SK-N-SH treated with all-trans-retinoic acid at 6 μM for 48 hours (cell line): ENCODE measurements around the gene BCDIN3D.

ENCODE experiments used
- ATAC-seq: fragments of 200-7000 bp; cut with Tn5 transposase; 3 replicates; pipeline ENCODE4 v1.9.1; 2020; ENCODE audit warnings: mild to moderate bottlenecking, moderate library complexity
- ARNTL ChIP-seq: fragments of 450-650 bp; formaldehyde crosslinking; IDR thresholded peaks from 2 replicates; pipeline ENCODE4 v1.5.0; 2020; ENCODE audit warnings: low read depth, mild to moderate bottlenecking, moderate library complexity, borderline replicate concordance
- BACH2 ChIP-seq: fragments of 250-450 bp; sonication (Bioruptor Pico); IDR thresholded peaks from 2 replicates; pipeline ENCODE4 v1.9.0; 2021; ENCODE audit warnings: mild to moderate bottlenecking, borderline replicate concordance
- CSDC2 ChIP-seq: fragments of 250-450 bp; sonication (Bioruptor Pico); IDR thresholded peaks from 2 replicates; pipeline ENCODE4 v1.5.0; 2020; ENCODE audit warnings: mild to moderate bottlenecking, moderate library complexity
- ESRRG ChIP-seq: fragments of 250-450 bp; sonication (Bioruptor Pico); IDR thresholded peaks from 2 replicates; pipeline ENCODE4 v1.6.1; 2021; ENCODE audit warnings: mild to moderate bottlenecking
- OSR1 ChIP-seq: fragments of 250-450 bp; sonication (Bioruptor Pico); IDR thresholded peaks from 2 replicates; pipeline ENCODE4 v1.8.0; 2022; ENCODE audit warnings: moderate library complexity, mild to moderate bottlenecking, inconsistent platforms
- PPARA ChIP-seq: fragments of 250-450 bp; sonication (Bioruptor Pico); IDR thresholded peaks from 2 replicates; pipeline ENCODE4 v1.5.0; 2020; ENCODE audit warnings: mild to moderate bottlenecking, borderline replicate concordance
- RARB ChIP-seq: fragments of 250-450 bp; sonication (Bioruptor Pico); IDR thresholded peaks from 2 replicates; pipeline ENCODE4 v1.8.0; 2021; ENCODE audit warnings: mild to moderate bottlenecking, moderate library complexity
- SNAI2 ChIP-seq: fragments of 250-450 bp; sonication (Bioruptor Pico); IDR thresholded peaks from 2 replicates; pipeline ENCODE4 v1.5.0; 2020; ENCODE audit warnings: mild to moderate bottlenecking, moderate library complexity
- TCF4 ChIP-seq: fragments of 250-450 bp; sonication (Bioruptor Pico); IDR thresholded peaks from 2 replicates; pipeline ENCODE4 v1.8.0; 2021; ENCODE audit warnings: mild to moderate bottlenecking, moderate library complexity, borderline replicate concordance
- TOX ChIP-seq: fragments of 250-450 bp; sonication (Bioruptor Pico); IDR thresholded peaks from 2 replicates; pipeline ENCODE4 v1.8.0; 2021; ENCODE audit warnings: mild to moderate bottlenecking, moderate library complexity, borderline replicate concordance
- ZC3H10 ChIP-seq: fragments of 250-450 bp; sonication (Bioruptor Pico); IDR thresholded peaks from 2 replicates; pipeline ENCODE4 v1.5.1; 2021; ENCODE audit warnings: mild to moderate bottlenecking, moderate library complexity
- ZFP3 ChIP-seq: fragments of 250-450 bp; sonication (Bioruptor Pico); IDR thresholded peaks from 2 replicates; pipeline ENCODE4 v1.5.0; 2020; ENCODE audit warnings: mild to moderate bottlenecking, moderate library complexity
- ZFP30 ChIP-seq: fragments of 450-650 bp; formaldehyde crosslinking; IDR thresholded peaks from 2 replicates; pipeline ENCODE4 v1.5.0; 2022; ENCODE audit warnings: mild to moderate bottlenecking, moderate library complexity
- ZNF565 ChIP-seq: fragments of 450-650 bp; formaldehyde crosslinking; conservative IDR thresholded peaks from 2 replicates; pipeline ENCODE4 v1.5.0; 2020; ENCODE audit warnings: low read depth, mild to moderate bottlenecking, moderate library complexity
- ZNF70 ChIP-seq: fragments of 450-650 bp; formaldehyde crosslinking; IDR thresholded peaks from 2 replicates; pipeline ENCODE4 v1.5.0; 2020; ENCODE audit warnings: mild to moderate bottlenecking, moderate library complexity
- ZNF8 ChIP-seq: fragments of 450-650 bp; formaldehyde crosslinking; IDR thresholded peaks from 2 replicates; pipeline ENCODE4 v1.5.0; 2020; ENCODE audit warnings: mild to moderate bottlenecking, moderate library complexity
- TF ChIP-seq, protein P1 (sequence below): fragments of 250-450 bp; sonication (Bioruptor Pico); IDR thresholded peaks from 2 replicates; pipeline ENCODE4 v1.5.0; 2020; ENCODE audit warnings: mild to moderate bottlenecking, moderate library complexity
- TF ChIP-seq, protein P2 (sequence below): fragments of 250-450 bp; sonication (Bioruptor Pico); IDR thresholded peaks from 2 replicates; pipeline ENCODE4 v1.5.1; 2021; ENCODE audit warnings: mild to moderate bottlenecking, moderate library complexity
- TF ChIP-seq, protein P3 (sequence below): fragments of 250-450 bp; sonication (Bioruptor Pico); IDR thresholded peaks from 2 replicates; pipeline ENCODE4 v1.5.1; 2020; ENCODE audit warnings: low read depth, mild to moderate bottlenecking, moderate library complexity
- TF ChIP-seq, protein P4 (sequence below): fragments of 250-450 bp; sonication (Bioruptor Pico); IDR thresholded peaks from 2 replicates; pipeline ENCODE4 v1.8.0; 2020; ENCODE audit warnings: mild to moderate bottlenecking, moderate library complexity, borderline replicate concordance

The BCDIN3D gene

DNA sequence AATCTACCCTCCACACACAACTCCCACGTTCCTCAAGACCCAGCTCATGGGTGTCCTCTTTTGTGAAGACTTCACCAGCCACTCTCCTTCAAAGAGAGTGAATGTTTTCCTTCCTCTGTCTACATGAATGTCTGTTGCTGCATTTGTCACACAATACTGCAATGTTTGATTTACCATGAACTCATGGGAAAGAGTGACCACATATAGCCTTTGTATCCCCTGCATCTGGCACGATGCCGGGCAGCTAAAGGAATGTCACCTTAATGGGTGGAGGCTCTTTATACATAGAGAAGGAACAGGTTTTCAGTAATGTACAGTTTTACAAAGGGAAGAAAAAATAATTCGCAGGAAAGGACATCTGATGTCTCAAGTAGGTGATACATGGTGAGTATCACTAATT is 12.1 kb upstream of the BCDIN3D start:
- ATAC-seq = no peak
- no peak for TF ChIP-seq ESRRG
- no peak for TF ChIP-seq ARNTL
- TF ChIP-seq TCF4 = no peak
- TF ChIP-seq, protein P1, sequence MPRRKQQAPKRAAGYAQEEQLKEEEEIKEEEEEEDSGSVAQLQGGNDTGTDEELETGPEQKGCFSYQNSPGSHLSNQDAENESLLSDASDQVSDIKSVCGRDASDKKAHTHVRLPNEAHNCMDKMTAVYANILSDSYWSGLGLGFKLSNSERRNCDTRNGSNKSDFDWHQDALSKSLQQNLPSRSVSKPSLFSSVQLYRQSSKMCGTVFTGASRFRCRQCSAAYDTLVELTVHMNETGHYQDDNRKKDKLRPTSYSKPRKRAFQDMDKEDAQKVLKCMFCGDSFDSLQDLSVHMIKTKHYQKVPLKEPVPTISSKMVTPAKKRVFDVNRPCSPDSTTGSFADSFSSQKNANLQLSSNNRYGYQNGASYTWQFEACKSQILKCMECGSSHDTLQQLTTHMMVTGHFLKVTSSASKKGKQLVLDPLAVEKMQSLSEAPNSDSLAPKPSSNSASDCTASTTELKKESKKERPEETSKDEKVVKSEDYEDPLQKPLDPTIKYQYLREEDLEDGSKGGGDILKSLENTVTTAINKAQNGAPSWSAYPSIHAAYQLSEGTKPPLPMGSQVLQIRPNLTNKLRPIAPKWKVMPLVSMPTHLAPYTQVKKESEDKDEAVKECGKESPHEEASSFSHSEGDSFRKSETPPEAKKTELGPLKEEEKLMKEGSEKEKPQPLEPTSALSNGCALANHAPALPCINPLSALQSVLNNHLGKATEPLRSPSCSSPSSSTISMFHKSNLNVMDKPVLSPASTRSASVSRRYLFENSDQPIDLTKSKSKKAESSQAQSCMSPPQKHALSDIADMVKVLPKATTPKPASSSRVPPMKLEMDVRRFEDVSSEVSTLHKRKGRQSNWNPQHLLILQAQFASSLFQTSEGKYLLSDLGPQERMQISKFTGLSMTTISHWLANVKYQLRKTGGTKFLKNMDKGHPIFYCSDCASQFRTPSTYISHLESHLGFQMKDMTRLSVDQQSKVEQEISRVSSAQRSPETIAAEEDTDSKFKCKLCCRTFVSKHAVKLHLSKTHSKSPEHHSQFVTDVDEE (CRISPR knock-in tag) = no peak
- no peak for TF ChIP-seq ZNF565 (CRISPR knock-in tag)
- no peak for TF ChIP-seq BACH2 (CRISPR knock-in tag)
- TF ChIP-seq ZNF70 (CRISPR knock-in tag) = no peak
- no peak for TF ChIP-seq CSDC2 (CRISPR knock-in tag)
- no peak for TF ChIP-seq ZFP30 (CRISPR knock-in tag)
- TF ChIP-seq, protein P2, sequence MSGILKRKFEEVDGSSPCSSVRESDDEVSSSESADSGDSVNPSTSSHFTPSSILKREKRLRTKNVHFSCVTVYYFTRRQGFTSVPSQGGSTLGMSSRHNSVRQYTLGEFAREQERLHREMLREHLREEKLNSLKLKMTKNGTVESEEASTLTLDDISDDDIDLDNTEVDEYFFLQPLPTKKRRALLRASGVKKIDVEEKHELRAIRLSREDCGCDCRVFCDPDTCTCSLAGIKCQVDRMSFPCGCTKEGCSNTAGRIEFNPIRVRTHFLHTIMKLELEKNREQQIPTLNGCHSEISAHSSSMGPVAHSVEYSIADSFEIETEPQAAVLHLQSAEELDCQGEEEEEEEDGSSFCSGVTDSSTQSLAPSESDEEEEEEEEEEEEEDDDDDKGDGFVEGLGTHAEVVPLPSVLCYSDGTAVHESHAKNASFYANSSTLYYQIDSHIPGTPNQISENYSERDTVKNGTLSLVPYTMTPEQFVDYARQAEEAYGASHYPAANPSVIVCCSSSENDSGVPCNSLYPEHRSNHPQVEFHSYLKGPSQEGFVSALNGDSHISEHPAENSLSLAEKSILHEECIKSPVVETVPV (CRISPR knock-in tag) = no peak
- TF ChIP-seq RARB (CRISPR knock-in tag) = no peak
- TF ChIP-seq ZFP3 (CRISPR knock-in tag) = no peak

DNA sequence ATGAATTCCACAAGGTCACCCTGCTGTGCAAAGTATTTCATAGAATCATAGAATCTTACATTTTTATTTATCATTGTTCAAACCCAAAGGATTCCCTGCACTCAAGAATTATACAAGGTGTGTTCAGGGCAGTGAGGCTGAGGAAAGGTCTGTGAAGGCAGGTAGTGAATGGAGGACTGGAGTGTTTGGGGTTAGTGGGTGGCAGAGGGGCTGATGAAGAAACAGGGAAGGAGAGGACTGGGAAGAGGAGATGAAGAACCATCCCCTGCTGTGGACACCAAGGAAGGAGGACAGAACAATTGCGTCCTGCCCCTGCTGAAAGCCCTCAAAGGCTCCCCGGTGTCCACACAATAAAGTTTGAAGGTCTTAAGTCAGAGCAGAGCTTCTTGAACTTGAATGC is 10.8 kb upstream of the BCDIN3D start:
- TF ChIP-seq, protein P3, sequence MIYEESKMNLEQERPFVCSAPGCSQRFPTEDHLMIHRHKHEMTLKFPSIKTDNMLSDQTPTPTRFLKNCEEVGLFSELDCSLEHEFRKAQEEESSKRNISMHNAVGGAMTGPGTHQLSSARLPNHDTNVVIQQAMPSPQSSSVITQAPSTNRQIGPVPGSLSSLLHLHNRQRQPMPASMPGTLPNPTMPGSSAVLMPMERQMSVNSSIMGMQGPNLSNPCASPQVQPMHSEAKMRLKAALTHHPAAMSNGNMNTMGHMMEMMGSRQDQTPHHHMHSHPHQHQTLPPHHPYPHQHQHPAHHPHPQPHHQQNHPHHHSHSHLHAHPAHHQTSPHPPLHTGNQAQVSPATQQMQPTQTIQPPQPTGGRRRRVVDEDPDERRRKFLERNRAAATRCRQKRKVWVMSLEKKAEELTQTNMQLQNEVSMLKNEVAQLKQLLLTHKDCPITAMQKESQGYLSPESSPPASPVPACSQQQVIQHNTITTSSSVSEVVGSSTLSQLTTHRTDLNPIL = no peak
- TF ChIP-seq TCF4 (no peak), OSR1 (no peak), ZNF70 (CRISPR knock-in tag) (no peak), ESRRG (no peak), ARNTL (no peak), TOX (CRISPR knock-in tag) (no peak), ZNF8 (CRISPR knock-in tag) (no peak), CSDC2 (CRISPR knock-in tag) (no peak), SNAI2 (no peak), ZNF565 (CRISPR knock-in tag) (no peak), ZFP30 (CRISPR knock-in tag) (no peak), BACH2 (CRISPR knock-in tag) (no peak), PPARA (no peak), ZC3H10 (CRISPR knock-in tag) (no peak), RARB (CRISPR knock-in tag) (no peak)
- TF ChIP-seq, protein P2 (CRISPR knock-in tag) = no peak
- TF ChIP-seq, protein P4, sequence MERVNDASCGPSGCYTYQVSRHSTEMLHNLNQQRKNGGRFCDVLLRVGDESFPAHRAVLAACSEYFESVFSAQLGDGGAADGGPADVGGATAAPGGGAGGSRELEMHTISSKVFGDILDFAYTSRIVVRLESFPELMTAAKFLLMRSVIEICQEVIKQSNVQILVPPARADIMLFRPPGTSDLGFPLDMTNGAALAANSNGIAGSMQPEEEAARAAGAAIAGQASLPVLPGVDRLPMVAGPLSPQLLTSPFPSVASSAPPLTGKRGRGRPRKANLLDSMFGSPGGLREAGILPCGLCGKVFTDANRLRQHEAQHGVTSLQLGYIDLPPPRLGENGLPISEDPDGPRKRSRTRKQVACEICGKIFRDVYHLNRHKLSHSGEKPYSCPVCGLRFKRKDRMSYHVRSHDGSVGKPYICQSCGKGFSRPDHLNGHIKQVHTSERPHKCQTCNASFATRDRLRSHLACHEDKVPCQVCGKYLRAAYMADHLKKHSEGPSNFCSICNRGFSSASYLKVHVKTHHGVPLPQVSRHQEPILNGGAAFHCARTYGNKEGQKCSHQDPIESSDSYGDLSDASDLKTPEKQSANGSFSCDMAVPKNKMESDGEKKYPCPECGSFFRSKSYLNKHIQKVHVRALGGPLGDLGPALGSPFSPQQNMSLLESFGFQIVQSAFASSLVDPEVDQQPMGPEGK (CRISPR knock-in tag) = no peak
- no peak for ATAC-seq

DNA sequence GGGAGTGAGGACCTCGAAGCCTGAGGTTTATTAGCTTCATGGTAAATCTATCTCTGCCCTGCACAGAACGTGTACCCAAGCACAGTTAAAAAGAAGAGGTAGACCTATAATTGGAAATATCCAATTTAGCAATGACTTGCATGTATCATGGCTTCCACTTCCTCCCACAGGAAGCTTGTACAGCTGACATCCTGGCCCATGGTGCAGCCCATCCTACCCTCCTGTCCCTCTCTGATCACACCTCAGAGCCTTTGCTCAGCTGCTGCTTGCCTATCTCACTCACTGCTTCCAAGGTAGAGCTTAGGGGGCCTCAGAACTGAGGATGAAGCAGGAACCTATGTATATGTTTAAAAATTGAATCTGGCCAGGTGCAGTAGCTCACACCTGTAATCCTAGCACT is 4.3 kb upstream of the BCDIN3D start:
- TF ChIP-seq ZC3H10 (CRISPR knock-in tag) (no peak), ZNF565 (CRISPR knock-in tag) (no peak), ZFP30 (CRISPR knock-in tag) (no peak), BACH2 (CRISPR knock-in tag) (no peak), ESRRG (no peak), OSR1 (no peak), RARB (CRISPR knock-in tag) (no peak), ARNTL (no peak)
- TF ChIP-seq, protein P4 (CRISPR knock-in tag) = no peak
- TF ChIP-seq, protein P3 = no peak
- TF ChIP-seq, protein P1 (CRISPR knock-in tag) = no peak

More for the DNA sequence above, 4.3 kb upstream of the BCDIN3D start:
- no peak for ATAC-seq
